GM19463 (cell line): ENCODE measurements around the gene NAV1.

Experiments used
- ATAC-seq: cut with Tn5 transposase; IDR thresholded peaks from one replicate; pipeline ENCODE4 v1.9.1; 2021; ENCODE audit warnings: mild to moderate bottlenecking, moderate library complexity; ENCODE audit not compliant: unreplicated experiment

The NAV1 gene

GRCh38 chr1:201525193-201525778 lies 13.6 kb upstream of the NAV1 start:
- no peak for ATAC-seq

GRCh38 chr1:201527879-201528278 lies 11.0 kb upstream of the NAV1 start:
- no peak for ATAC-seq

GRCh38 chr1:201528631-201529252 lies 10.2 kb upstream of the NAV1 start:
- ATAC-seq: no peak

GRCh38 chr1:201530741-201531531 lies 8.0 kb upstream of the NAV1 start:
- ATAC-seq: no peak

GRCh38 chr1:201531551-201532425 lies 7.1 kb upstream of the NAV1 start:
- no peak for ATAC-seq

GRCh38 chr1:201533836-201534235 lies 5.1 kb upstream of the NAV1 start:
- no peak for ATAC-seq

GRCh38 chr1:201535046-201535918 lies 3.6 kb upstream of the NAV1 start:
- no peak for ATAC-seq

GRCh38 chr1:201535919-201536245 lies 3.0 kb upstream of the NAV1 start:
- ATAC-seq: no peak

GRCh38 chr1:201536558-201536957 lies 2.4 kb upstream of the NAV1 start:
- no peak for ATAC-seq

GRCh38 chr1:201537028-201537427 lies 1.9 kb upstream of the NAV1 start:
- ATAC-seq: no peak

- ATAC-seq: no peak
Measured at GRCh38 chr1:201537467-201537866, 1.5 kb upstream of the NAV1 start.

GRCh38 chr1:201537891-201538611 lies 876 bp upstream of the NAV1 start:
- ATAC-seq: no peak

GRCh38 chr1:201539561-201540431 lies 869 bp downstream of the NAV1 start:
- no peak for ATAC-seq

GRCh38 chr1:201540846-201541735 lies 2.2 kb downstream of the NAV1 start:
- ATAC-seq: no peak

- ATAC-seq: no peak
Measured at GRCh38 chr1:201542309-201543035, 3.5 kb downstream of the NAV1 start.

GRCh38 chr1:201543871-201544642 lies 5.1 kb downstream of the NAV1 start:
- ATAC-seq: no peak
